Neural progenitor cell (in vitro differentiated cells): ENCODE results near the gene TMEM127. TPM values are rescaled to one million over a fixed set of nuclear protein-coding genes. Genes with fewer than 3 reads are reported as not detected.

Experiments
- DNase-seq: peaks from one replicate; pipeline ENCODE4 v3.0.0-alpha.2; 2016; ENCODE audit warnings: low spot score
- H2AFZ ChIP-seq: fragments of 200-600 bp; sonication (generic); replicated peaks from 2 replicates; pipeline ENCODE4 v1.6.1; 2016; ENCODE audit warnings: antibody characterized with exemption
- H3F3A ChIP-seq: fragments of 200-600 bp; sonication (generic); 2 replicates; pipeline ENCODE4 v1.6.1; 2016; ENCODE audit warnings: antibody characterized with exemption, low read depth
- H3K27ac ChIP-seq: fragments of 200-600 bp; sonication (generic); 2 replicates; pipeline ENCODE4 v1.5.1; 2016; ENCODE audit warnings: mild to moderate bottlenecking
- H3K27me3 ChIP-seq: fragments of 200-600 bp; sonication (generic); 2 replicates; pipeline ENCODE4 v1.6.1; 2016; ENCODE audit warnings: mild to moderate bottlenecking, moderate library complexity
- H3K36me3 ChIP-seq: fragments of 200-600 bp; sonication (generic); 2 replicates; pipeline ENCODE4 v1.5.1; 2016
- H3K4me1 ChIP-seq: fragments of 200-600 bp; sonication (generic); 2 replicates; pipeline ENCODE4 v1.6.1; 2016; ENCODE audit warnings: mixed run types
- H3K4me2 ChIP-seq: fragments of 200-600 bp; sonication (generic); 2 replicates; pipeline ENCODE4 v1.6.1; 2016
- H3K4me3 ChIP-seq: fragments of 200-600 bp; sonication (generic); 2 replicates; pipeline ENCODE4 v1.5.1; 2016
- H3K79me2 ChIP-seq: fragments of 200-600 bp; sonication (generic); 2 replicates; pipeline ENCODE4 v1.6.1; 2016; ENCODE audit warnings: low read depth
- H3K9ac ChIP-seq: fragments of 200-600 bp; sonication (generic); 2 replicates; pipeline ENCODE4 v1.6.1; 2016
- H3K9me3 ChIP-seq: fragments of 200-600 bp; sonication (generic); 2 replicates; pipeline ENCODE4 v1.5.1; 2016; ENCODE audit warnings: low read depth
- H4K20me1 ChIP-seq: fragments of 200-600 bp; sonication (generic); 2 replicates; pipeline ENCODE4 v1.6.1; 2016; ENCODE audit warnings: low read depth
- H3K27ac Mint-ChIP-seq: 3 replicates; pipeline ENCODE4 v1.8.0; 2021; ENCODE audit warnings: mixed read lengths
- H3K27me3 Mint-ChIP-seq: 2 replicates; pipeline ENCODE4 v1.8.0; 2022; ENCODE audit warnings: low read depth, mild to moderate bottlenecking, inconsistent platforms, moderate library complexity, mixed read lengths; ENCODE audit not compliant: insufficient read depth
- H3K36me3 Mint-ChIP-seq: 3 replicates; pipeline ENCODE4 v1.8.0; 2021; ENCODE audit warnings: mixed read lengths
- H3K4me1 Mint-ChIP-seq: 3 replicates; pipeline ENCODE4 v1.8.0; 2021; ENCODE audit warnings: mixed read lengths
- H3K4me3 Mint-ChIP-seq: 3 replicates; pipeline ENCODE4 v1.8.0; 2021; ENCODE audit warnings: mild to moderate bottlenecking, moderate library complexity, mixed read lengths
- H3K9me3 Mint-ChIP-seq: 3 replicates; pipeline ENCODE4 v1.8.0; 2020; ENCODE audit warnings: mixed read lengths
- CTCF ChIP-seq: fragments of 200-600 bp; sonication (generic); IDR thresholded peaks from 2 replicates; pipeline ENCODE4 v1.5.1; 2017; ENCODE audit warnings: antibody characterized with exemption, mild to moderate bottlenecking
- EZH2 ChIP-seq: fragments of 200-600 bp; sonication (generic); IDR thresholded peaks from 2 replicates; pipeline ENCODE4 v1.6.1; 2017; ENCODE audit warnings: antibody characterized with exemption, mild to moderate bottlenecking, moderate library complexity
- EZH2phosphoT487 ChIP-seq: fragments of 200-600 bp; sonication (generic); IDR thresholded peaks from 2 replicates; pipeline ENCODE4 v1.6.1; 2017; ENCODE audit warnings: antibody characterized with exemption
- total RNA-seq: library from RNA; depleted of rRNA; stranded (reverse); fragments of >200 nt; gene quantifications from 2 replicates; pipeline ENCODE4 v1.2.3, GENCODE V29; 2015; ENCODE audit warnings: low replicate concordance

The TMEM127 gene
- total RNA-seq, 1 donor from 2014 or later = 9.1 TPM

- Mint-ChIP-seq H3K4me1 (peaks cover 17% of the 10 kb centered on the region), H3K27me3 (peaks cover 8% of the 10 kb centered on the region), H3K9me3 (no peaks in the 10 kb centered on the region), H3K36me3 (peaks cover 12% of the 10 kb centered on the region), H3K4me3 (peak overlapping the region; percentile 99), H3K27ac (no peak overlapping the region)
- Histone ChIP-seq H3K4me1 (peaks cover 6% of the 10 kb centered on the region), H3K36me3 (no peaks in the 10 kb centered on the region), H3F3A (peaks cover 28% of the 10 kb centered on the region), H2AFZ (no peak overlapping the region), H3K4me3 (peak overlapping the region; percentile 79), H3K27ac (no peak overlapping the region), H3K9me3 (no peaks in the 10 kb centered on the region), H3K27me3 (no peaks in the 10 kb centered on the region), H3K9ac (no peak overlapping the region), H4K20me1 (peaks cover 38% of the 10 kb centered on the region), H3K79me2 (peaks cover 40% of the 10 kb centered on the region), H3K4me2 (peak overlapping the region; percentile 72)
- TF ChIP-seq CTCF = peak; percentile 49
- no peak for TF ChIP-seq EZH2
- DNase-seq = peak; percentile 62
Observed at GRCh38 chr2:96267159-96267971, 1.6 kb upstream of the TMEM127 start.

GRCh38 chr2:96265349-96265839 lies 403 bp downstream of the TMEM127 start:
- Mint-ChIP-seq H3K4me3 (peak overlapping the region; percentile 99), H3K4me1 (peaks cover 23% of the 10 kb centered on the region), H3K27ac (no peak overlapping the region), H3K36me3 (peaks cover 12% of the 10 kb centered on the region), H3K27me3 (peaks cover 4% of the 10 kb centered on the region), H3K9me3 (no peaks in the 10 kb centered on the region)
- H4K20me1 ChIP-seq = peaks cover 35% of the 10 kb centered on the region
- no peaks in the 10 kb centered on the region for H3K36me3 ChIP-seq
- H3F3A ChIP-seq = peaks cover 18% of the 10 kb centered on the region
- TF ChIP-seq EZH2 (no peak), EZH2phosphoT487 (no peak), CTCF (no peak)
- H3K79me2 ChIP-seq = peaks cover 40% of the 10 kb centered on the region
- no peaks in the 10 kb centered on the region for H3K9me3 ChIP-seq
- H3K4me1 ChIP-seq = peaks cover 6% of the 10 kb centered on the region
- peak overlapping the region; percentile 79 for H3K4me3 ChIP-seq
- peak overlapping the region; percentile 71 for H3K9ac ChIP-seq
- no peaks in the 10 kb centered on the region for H3K27me3 ChIP-seq
- peak overlapping the region; percentile 62 for H2AFZ ChIP-seq
- H3K27ac ChIP-seq = no peak overlapping the region
- H3K4me2 ChIP-seq = peak overlapping the region; percentile 94
- DNase-seq = peak; percentile 77

GRCh38 chr2:96264656-96265348 lies 995 bp downstream of the TMEM127 start:
- Mint-ChIP-seq H3K4me3 (peak overlapping the region; percentile 88), H3K4me1 (peaks cover 29% of the 10 kb centered on the region), H3K9me3 (no peaks in the 10 kb centered on the region), H3K36me3 (peaks cover 12% of the 10 kb centered on the region), H3K27me3 (peaks cover 4% of the 10 kb centered on the region), H3K27ac (no peak overlapping the region)
- Histone ChIP-seq H3K79me2 (peaks cover 40% of the 10 kb centered on the region), H3K27me3 (no peaks in the 10 kb centered on the region), H3K27ac (no peak overlapping the region), H3K36me3 (no peaks in the 10 kb centered on the region), H2AFZ (no peak overlapping the region), H3F3A (peaks cover 15% of the 10 kb centered on the region), H4K20me1 (peaks cover 35% of the 10 kb centered on the region), H3K4me1 (peaks cover 6% of the 10 kb centered on the region), H3K9me3 (no peaks in the 10 kb centered on the region), H3K4me3 (peak overlapping the region; percentile 79), H3K9ac (peak overlapping the region; percentile 71), H3K4me2 (peak overlapping the region; percentile 94)
- DNase-seq = peak; percentile 69
- TF ChIP-seq EZH2 = no peak
- peak; percentile 57 for TF ChIP-seq CTCF
